IPS DF 4.7 (cell line): ENCODE measurements around the gene GNAI2.

ENCODE experiments used
- DNase-seq: peaks from one replicate; pipeline ENCODE4 v3.0.0-alpha.2; 2013; ENCODE audit warnings: low spot score; ENCODE audit errors: extremely low read depth

The GNAI2 gene

DNA sequence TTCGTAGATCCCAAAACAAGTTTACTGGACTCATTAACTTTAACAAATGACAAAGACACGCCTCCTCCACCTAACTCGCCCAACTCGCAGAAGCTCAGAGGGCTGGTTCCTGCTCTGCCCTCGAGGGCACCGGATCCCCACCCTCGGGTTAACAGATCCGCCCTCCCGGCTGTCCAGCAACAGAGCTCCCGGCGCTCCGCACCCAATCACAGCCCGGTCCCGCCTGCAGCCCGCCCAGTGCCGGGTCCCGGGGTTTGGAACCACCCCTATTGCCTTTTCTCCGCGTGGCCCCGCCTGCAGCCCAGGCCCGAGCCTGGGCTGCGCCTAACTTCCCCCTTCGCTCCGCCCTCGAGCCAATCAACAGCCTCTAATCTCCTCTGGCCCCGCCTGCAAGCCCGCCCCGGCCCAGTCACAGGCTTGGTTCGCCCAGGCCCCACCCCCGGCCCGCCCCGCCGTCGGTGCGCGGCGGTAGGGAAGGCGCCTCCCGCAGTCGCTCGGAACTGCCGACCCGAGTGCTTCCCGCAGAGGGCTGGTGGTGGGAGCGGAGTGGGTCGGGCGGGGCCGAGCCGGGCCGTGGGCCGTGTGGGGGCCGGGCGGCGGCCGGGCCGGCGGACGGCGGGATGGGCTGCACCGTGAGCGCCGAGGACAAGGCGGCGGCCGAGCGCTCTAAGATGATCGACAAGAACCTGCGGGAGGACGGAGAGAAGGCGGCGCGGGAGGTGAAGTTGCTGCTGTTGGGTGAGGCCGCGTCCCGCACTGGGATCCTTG is at the start of gene GNAI2:
Gene GNAI2, plus strand, starts transcription at position 489 of the 768 bp plus-strand sequence. Its CDS starts 132 bp downstream, at position 621.
- DNase-seq, result no peak

DNA sequence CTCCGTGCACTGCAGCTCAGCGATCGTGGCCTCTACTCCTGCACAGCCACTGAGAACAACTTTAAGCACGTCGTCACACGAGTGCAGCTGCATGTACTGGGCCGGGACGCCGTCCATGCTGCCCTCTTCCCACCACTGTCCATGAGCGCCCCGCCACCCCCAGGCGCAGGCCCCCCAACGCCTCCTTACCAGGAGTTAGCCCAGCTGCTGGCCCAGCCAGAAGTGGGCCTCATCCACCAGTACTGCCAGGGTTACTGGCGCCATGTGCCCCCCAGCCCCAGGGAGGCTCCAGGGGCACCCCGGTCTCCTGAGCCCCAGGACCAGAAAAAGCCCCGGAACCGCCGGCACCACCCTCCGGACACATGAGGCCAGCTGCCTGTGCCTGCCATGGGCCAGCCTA is 48.3 kb upstream of the GNAI2 start:
- no peak for DNase-seq

DNA sequence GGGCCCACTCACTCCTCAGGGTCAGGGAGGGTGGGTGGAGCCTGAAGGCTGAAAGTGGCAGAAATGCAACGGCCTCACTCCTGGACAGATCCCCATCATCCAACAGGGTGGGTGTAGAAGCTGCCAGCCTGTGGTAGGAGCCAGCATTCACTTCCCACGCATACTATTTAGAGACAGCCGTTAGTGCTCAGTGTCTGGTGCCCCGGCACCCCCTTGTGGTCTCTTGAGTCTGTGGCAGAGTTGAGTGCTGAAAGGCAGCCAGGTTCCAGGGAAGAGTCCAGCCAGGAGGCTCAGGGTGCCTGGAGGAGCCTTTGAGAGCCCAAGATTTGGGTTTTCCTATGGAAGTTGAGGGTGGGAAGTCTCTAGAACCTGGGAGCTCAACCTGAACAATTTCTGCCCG is 46.7 kb upstream of the GNAI2 start:
- DNase-seq, result no peak

DNA sequence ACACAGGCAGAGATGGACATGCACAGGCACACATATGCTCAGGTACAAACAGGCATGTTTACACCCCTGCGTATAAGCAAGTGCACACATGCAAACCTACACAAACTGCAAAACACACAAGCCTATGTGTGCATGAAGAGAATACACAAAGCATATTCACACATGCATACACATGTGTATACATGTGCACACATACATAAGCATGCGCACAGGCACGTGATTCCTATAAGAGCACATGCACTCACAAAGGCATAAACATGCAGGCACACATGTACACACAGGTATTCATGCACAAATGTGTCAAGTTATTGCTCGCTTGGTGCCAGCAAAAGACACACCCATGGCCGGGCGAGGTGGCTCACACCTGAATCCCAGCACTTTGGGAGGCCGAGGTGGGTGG is 46.0 kb upstream of the GNAI2 start:
- no peak for DNase-seq

DNA sequence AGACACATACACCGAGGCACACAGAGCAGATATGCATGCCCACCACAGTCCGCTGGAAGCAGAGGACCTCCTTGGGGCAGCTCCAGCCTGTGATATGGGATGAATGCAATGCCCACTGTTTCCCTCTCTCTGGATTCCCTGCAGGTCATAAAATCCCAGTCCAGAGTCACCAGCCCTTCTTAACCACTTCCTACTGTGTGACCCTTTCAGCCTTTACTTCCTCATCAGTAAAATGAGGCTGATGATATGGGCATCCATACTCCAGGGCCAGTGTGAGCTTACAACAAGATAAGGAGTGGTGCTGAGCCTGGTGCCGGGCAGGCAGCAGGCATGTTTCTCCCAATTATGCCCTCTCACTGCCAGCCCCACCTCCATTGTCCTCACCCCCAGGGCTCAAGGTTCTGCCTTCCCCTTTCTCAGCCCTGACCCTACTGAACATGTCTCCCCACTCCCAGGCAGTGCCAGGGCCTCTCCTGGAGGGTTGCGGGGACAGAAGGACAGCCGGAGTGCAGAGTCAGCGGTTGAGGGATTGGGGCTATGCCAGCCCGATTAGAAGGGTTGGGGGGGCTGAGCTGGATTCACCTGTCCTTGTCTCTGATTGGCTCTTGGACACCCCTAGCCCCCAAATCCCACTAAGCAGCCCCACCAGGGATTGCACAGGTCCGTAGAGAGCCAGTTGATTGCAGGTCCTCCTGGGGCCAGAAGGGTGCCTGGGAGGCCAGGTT is 44.9 kb upstream of the GNAI2 start, which contains the start of gene GNAT1:
Gene GNAT1, plus strand, starts transcription at position 675 of the 725 bp plus-strand sequence. CDS start 116 bp downstream, outside the sequence.
- no peak for DNase-seq

DNA sequence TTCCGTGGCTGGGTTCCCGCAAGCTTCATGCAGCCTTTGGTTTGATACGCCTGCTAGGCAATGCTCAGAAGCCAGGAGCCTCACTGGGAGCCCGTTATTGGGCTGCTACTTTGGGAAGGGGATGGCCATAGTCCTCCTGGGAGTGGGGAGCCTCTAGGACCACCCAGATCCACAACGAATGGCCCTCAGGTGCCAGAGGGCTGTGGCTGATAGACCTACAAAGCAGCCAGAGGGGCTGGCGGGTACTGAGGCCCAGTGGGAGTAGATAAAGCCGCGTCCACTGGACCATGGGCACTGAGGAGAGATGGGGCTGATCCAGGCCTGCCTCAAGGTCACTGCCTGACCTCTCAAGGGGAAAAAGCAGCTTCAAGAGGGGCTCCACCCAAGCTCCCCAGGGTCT is 43.9 kb upstream of the GNAI2 start:
- no peak for DNase-seq

DNA sequence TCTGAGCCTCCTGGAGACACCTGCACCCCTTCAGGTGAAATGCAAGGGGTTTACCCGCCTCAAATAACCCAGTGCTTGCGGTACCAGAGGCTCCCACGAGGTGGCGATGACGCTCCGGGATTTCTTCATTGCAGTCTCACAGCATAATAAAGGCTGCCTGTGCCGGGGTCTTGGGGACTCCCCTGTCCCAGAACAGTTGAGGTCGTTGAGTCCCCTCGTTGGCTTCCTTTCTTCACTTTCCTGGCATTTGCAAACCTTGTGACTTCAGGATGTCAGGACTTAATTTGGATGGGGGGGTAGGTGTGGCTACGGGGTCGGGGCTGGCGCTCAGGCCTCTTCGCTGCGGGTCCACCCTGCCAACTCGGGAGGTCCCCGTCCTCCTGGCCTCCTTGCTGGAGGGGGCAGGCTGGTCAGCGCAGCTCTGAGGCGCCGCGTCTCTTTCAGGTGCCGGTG is 43.3 kb upstream of the GNAI2 start:
- DNase-seq, result no peak

DNA sequence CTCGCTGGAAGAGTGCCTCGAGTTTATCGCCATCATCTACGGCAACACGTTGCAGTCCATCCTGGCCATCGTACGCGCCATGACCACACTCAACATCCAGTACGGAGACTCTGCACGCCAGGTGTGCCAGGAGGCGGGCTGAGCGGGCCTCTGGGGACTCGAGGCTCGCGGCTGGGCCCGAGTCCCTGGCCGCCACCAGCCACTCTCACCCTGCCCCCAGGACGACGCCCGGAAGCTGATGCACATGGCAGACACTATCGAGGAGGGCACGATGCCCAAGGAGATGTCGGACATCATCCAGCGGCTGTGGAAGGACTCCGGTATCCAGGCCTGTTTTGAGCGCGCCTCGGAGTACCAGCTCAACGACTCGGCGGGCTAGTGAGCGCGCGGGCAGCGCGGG is 42.7 kb upstream of the GNAI2 start:
- DNase-seq, result no peak

DNA sequence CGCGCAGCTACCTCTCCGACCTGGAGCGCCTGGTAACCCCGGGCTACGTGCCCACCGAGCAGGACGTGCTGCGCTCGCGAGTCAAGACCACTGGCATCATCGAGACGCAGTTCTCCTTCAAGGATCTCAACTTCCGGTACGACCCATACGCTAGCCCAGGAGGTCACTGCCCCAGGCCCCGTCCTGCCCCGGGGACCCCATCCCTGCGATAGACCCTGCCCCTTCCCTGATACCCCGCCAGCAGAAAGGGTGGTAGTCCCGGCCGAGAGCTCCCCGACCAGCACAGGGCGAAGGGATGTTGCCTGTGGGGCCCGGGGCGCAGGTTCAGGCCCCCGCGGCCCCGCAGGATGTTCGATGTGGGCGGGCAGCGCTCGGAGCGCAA is 42.3 kb upstream of the GNAI2 start:
- no peak for DNase-seq

DNA sequence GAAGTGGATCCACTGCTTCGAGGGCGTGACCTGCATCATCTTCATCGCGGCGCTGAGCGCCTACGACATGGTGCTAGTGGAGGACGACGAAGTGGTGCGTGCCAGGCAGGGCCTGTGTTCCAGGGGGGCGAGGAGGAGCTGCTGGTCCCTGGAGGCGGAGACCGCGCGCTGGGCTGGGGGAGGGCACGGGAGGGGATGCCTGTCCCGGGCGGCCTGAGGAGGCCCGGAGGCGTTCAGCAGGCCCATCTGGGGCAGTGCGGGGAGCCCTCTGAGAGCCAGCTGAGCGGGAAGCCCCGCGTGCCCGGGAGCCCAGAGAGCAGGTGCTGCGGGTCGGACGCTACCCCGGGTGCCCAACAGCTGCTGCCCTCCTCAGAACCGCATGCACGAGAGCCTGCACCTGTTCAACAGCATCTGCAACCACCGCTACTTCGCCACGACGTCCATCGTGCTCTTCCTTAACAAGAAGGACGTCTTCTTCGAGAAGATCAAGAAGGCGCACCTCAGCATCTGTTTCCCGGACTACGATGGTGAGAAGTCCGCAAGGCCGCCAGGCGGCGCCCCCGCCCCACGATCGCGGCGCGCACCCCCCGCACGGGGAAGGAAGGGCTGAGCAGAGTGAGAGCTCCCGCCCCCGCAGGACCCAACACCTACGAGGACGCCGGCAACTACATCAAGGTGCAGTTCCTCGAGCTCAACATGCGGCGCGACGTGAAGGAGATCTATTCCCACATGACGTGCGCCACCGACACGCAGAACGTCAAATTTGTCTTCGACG is 41.7 kb upstream of the GNAI2 start:
- DNase-seq, result no peak

DNA sequence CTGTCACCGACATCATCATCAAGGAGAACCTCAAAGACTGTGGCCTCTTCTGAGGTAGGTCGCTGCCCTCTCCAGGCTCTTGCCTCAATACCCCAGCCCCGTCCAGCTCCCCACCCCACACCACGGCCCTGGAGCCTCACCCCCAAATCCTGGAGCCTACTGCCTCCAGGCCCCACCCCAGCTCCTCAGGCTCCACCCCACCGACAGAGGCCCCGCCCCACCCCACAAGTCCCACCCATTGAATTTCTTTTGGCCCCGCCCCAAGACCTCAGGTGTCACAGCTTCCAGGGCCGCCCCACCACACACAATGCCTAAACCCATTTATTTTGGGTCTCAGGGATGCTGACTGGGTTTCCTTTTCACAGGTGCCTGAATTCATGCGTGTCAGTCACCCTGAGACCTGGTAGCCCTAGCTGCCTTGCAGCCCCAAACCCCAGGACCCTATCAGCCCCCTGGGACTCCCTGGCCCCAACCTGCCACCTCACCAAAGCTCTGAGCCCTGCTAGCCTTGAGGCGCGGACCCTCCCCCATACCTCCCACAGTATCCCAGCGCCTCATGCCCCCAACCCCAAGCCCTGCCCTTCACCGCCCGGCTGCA is 41.0 kb upstream of the GNAI2 start:
- DNase-seq, result no peak

DNA sequence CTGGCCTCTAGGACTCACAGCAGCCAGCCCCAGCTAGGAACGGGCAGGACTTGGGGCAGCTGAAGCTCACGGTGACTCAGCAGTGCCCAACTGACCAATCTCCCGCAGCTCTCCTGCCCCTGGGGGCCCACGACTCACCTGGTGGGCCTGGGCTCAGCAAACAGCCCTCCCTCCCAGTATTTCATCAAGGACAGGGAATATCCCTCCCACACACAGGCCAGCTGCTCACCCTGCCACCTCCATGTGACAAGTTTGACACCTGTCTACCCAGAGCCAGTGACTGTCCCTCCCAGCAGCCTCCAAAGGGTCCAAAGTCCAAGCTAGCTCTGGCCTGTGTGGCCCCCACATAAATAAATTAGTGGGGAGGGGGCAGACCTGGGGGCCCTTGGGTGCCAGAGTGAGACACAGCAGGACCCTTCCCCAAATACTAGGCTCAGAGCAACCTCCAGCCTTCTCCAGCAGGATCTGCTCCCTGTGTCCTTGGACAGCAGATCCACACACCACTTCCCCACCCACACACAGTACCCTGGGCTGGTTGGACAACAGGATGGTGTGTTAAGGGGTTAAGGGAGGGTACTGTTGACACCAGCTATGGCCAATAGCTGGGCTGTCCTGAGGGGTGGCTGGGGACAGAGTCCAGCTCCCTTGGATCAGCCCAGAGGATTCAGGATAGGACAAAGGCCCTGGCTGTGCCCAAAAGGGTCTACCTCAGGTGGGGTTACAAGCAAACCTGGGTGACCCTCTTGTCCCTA is 40.3 kb upstream of the GNAI2 start:
- DNase-seq, result no peak

DNA sequence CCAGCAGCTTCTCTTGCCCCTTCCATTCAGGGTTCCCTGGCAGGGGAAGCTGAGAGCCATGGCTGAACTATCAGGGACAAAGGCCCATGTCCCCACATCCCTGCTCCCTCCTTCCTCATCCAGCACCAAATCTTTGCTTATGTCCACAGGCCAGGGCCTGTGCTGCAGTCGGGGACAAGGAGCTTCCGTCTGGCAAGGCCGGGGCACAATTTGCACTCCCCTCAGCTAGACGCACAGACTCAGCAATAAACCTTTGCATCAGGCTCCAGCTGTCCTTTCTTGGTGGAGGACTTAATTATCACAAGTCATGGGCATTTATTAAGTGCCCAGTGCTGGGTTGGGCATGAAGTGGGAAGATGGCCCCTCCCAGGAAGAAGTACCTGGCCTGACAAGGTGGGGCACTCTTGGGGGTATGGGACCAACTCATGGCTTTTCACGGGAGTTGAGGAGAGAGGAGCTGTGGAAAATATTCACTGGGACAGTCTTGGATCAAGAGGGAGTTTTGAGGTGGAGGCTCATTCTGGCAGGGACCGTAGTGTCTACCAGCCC is 39.7 kb upstream of the GNAI2 start:
- DNase-seq, result no peak

DNA sequence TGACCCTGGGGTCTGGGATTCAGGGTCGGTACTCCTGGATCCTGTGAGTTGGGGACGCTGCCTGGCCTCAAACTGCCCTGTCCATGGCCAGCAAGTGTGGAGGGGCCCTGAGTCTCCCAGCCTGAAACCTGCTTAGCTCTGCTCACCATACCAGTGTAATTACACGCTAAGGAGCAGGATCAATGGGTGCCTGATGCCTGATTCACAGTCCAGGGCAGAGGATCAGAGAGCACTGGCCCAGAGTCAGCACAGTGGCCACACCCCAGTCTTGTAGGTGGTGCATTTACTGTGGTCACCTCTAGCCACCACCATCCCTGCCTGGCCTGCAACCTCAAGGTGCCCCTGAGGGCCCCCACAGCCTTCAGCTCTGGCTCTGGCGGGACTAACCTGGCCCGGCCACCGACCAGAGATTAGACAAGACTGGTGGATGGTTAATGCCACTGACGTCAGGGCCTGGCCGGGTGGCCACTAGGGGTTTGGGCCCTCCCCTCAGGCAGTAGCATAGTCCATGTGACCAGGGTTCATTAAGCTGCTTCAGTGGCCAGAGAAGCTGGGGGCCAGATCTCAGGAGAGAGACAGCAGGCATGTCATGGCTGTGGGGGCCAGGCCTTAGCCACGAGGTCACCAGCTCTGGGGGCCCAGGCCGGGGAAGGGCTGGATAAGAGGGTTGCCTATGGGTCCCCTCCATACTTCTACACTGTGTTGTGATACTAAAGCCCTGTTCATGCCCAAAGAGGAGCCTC is 34.3 kb upstream of the GNAI2 start:
- DNase-seq, result no peak

DNA sequence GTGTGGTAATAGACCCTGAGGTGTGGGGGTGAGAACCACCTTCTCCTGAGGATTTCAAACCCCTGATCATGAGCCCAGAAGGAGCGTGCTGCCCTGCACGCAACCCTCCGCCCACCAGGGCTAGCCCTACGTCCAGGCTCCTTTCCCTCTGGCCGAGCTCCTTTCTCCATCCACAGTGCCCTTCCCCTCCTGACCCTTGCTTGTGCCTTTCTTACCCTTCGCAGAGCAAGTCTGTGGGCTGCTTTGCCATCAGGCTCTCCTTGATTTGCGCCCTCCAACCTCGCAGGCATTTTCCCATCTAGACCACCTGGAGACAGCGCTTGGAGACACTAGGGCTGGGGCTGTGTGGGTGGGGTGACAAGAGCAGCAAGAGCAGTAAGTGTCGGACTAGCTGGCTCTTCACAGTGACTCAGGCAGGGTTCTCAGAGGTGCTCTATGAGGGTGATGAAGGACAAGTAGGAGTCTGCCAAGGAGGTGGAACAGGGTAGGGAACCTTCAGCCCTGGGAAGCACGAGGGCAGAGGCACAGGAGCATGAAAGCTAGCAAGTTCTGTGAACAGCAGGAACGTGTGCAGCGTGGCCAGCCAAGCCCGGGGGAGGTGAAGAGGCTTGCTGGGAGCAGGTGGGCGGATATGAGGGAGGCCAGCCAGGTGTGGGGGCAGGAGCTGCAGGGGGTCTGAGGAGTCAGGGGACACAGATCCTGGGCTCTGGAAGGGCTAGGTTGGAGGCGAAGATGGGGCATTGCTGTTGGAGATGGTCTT is 33.5 kb upstream of the GNAI2 start:
- DNase-seq, result no peak

DNA sequence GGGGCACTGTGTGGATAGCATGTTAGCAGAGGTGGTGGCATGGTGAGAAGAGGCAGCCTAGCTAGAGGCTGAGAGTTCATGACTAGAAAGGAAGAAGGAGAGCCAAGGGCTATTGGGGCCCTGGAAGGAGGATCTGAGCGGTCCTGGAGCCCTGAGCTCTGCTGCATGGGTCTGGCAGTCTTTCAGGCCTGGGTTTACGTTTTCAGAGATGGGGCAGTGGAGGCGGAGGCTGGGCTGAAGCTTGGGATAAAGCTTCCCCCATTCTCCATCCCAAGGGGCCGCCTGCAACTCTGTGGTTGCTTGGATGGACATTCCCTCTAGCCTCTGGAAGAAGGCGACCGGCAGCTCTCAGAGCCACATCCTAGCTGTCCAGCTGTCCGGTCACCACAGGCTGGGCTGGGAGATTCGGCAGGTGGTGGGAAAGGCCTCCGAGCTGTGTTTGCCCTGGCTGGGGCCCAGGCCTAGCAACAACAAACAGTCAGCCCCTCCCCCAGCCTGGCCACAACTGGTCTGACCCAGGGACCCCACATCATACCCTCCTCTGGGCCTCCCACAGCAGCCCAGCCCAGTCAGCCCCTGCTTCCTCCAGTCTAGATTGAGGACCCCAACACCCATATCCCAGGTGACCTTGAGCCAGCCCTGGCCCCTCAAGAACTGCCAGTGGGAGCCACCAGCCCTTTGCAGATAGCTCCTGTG is 32.7 kb upstream of the GNAI2 start:
- no peak for DNase-seq

DNA sequence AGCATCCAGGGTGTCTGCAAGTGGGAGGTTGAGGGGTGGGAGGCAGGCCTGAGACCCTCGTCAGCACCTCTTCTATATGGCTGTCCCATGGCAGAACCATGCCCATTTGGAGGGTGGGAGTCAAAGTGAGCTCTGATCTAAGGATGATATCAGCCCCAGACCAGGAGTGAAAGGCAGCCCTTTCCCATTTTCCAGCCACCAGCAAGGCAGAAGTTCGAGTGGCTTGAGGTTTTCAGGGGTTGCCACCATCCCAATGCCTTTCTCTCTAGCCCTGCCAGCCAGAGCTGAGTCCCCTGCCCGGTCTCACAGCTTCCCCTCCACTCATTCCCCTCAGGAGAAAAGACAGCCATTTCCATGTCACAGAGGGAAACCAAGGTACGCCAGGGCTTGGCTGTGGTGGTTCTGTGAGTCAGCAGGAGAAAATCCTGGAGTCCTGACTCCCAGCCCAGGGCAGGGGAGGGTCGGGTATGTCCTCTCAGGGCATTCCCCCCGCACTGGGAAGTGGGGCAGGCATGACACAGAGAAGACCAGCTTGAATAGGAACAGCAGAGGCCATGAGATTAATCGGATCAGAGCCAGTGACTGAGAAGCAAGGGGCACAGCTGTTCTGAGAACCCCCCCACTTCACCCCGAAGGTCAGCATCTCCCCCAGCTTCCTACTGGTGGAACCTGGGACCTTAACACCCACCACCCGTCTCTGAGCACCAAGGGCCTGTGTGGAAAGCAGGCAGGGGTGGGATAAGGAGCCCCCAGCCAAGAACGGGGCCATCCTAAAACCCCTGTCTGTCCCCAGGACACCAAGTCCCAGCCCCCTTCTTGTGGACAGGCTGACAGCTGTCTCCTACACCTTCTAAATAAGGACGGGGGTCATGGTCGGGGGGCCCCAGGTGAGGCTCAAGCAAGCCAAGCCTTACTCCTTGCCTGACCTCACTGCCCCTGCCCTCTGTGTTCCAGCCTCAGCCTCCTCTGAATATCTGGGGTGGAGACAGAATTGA is 31.9 kb upstream of the GNAI2 start:
- DNase-seq, result no peak
